Cardiac fibroblast (primary cell): ENCODE measurements around the gene MBD6.

Experiments used
- DNase-seq, 2 donors: peaks; one replicate each; pipeline versions ENCODE4 v3.0.0 to v3.0.0-alpha.2; 2010; ENCODE audit warnings: low read depth in 2 of 2
- H3K4me3 ChIP-seq, 2 donors: replicated peaks in 1 of 2; 1 replicate in 1 of 2; 2 replicates in 1 of 2; pipeline ENCODE4 v1.5.1; 2011; ENCODE audit warnings: low read depth in 2 of 2, low read length in 2 of 2, mild to moderate bottlenecking in 2 of 2, moderate library complexity in 1 of 2
- TF ChIP-seq, protein P1 (sequence below): IDR thresholded peaks from one replicate; pipeline ENCODE4 v1.5.1; 2011; ENCODE audit warnings: low read depth, mild to moderate bottlenecking, low read length, inconsistent platforms

MBD6 gene

DNA sequence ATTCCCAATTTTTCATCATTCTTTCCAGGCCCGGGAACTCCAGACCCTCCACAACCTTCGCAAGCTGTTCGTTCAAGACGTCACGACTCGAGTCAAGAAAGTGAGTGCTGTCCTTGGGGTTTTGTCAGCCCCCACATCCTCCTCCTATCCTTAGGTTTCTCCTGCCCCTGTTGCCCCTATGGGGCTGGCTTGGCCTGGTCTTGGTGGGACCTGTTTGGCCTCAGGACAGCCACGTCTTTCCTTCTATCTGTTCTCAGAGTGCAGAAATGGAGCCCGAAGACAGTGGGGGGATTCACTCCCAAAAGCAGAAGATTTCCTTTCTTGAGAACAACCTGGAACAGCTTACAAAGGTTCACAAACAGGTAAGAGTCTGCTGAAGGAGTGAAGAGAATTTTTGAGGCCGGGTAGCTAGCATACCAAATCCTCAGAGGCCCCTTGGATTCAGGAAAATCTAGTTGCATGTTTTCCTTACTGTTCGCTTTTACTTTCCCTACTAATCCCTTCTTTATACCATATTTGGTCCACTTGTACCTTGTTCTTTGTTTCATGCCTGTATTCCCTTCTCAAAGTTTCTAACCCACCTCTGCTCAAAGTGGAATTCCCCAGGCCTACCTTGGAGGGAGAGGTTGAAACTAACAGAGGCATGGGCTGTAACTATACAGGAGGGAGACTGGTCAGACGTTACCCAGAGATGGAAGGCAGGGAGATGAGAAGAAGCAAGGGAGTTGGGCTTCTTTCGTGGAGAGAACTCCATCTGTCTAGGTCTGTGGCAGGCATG, 55.5 kb downstream of the MBD6 start:
- TF ChIP-seq, protein P1, sequence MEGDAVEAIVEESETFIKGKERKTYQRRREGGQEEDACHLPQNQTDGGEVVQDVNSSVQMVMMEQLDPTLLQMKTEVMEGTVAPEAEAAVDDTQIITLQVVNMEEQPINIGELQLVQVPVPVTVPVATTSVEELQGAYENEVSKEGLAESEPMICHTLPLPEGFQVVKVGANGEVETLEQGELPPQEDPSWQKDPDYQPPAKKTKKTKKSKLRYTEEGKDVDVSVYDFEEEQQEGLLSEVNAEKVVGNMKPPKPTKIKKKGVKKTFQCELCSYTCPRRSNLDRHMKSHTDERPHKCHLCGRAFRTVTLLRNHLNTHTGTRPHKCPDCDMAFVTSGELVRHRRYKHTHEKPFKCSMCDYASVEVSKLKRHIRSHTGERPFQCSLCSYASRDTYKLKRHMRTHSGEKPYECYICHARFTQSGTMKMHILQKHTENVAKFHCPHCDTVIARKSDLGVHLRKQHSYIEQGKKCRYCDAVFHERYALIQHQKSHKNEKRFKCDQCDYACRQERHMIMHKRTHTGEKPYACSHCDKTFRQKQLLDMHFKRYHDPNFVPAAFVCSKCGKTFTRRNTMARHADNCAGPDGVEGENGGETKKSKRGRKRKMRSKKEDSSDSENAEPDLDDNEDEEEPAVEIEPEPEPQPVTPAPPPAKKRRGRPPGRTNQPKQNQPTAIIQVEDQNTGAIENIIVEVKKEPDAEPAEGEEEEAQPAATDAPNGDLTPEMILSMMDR, result no peak
- no peak for DNase-seq
- H3K4me3 ChIP-seq, result no peak overlapping the region

DNA sequence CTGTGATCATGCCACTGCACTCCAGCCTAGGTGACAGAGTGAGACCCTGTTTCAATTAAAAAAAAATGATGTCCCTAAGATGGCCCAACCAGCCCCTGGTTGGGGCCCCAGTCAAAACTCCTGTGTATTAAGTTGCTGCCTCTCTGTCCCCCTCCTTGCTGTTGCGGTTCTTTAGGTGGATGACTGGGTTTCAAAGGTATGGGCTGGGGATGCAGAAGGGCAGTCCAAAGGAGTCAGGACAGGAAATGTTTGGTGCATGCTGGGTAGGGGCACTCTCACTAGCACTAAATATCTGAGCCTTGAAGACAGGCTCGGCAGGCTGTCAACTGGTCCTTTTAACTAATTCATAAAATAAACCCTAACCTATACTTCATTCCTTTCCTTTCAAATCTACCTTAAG, 56.4 kb downstream of the MBD6 start:
- DNase-seq, result no peak
- TF ChIP-seq, protein P1, result no peak
- no peak overlapping the region for H3K4me3 ChIP-seq
